ENCODE measurements around the gene KCNMA1.
A peak's percentile ranks its signal among the peaks of the same experiment; 100 is the strongest.

Gene KCNMA1

DNA sequence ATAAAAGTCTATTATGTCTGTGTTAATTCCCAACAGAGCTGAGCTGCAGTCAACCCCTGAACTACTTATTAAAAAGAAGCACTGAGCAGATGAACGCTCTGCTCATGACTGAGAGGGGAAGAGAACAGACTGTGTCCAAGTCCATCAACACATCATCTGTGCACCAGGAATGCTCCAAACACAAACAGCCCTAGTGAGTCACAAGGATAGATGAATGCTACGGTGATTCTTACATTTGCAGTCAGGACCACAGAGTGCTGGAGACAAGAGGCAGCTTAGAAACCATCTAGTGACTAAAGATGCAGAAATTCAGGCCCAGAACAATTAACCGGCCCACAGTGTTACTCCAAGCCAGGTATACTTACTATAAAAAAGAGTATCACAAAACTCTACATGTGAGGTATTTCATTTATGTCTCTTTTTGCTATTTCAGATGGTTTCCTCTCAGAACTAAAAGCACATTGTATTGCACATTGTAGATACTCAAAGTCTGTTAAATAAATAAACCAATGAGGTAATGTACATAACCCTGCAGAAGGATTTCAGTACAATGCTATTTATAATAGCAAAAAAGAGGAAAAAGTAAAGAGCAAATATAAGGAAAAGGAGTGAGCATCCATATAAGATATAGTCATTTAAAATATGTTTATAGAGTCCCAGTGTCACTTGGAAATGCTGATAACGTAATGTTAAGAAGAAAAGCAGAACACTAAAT, 159.2 kb downstream of the KCNMA1 start:
- Histone ChIP-seq H3K27ac (ENCODE audit: low read depth, low read length) (no peak overlapping the region), H3K9ac (ENCODE audit: low read length) (no peak overlapping the region), H3K4me1 (ENCODE audit: control insufficient read depth, insufficient read depth, low read length) (peaks cover 18% of the 10 kb centered on the region), H3K36me3 (ENCODE audit: control insufficient read depth, insufficient read depth, low read length) (no peaks in the 10 kb centered on the region), H3K27me3 (ENCODE audit: control insufficient read depth, insufficient read depth, low read length) (no peaks in the 10 kb centered on the region), H3K4me3 (ENCODE audit: low read length) (no peak overlapping the region)

DNA sequence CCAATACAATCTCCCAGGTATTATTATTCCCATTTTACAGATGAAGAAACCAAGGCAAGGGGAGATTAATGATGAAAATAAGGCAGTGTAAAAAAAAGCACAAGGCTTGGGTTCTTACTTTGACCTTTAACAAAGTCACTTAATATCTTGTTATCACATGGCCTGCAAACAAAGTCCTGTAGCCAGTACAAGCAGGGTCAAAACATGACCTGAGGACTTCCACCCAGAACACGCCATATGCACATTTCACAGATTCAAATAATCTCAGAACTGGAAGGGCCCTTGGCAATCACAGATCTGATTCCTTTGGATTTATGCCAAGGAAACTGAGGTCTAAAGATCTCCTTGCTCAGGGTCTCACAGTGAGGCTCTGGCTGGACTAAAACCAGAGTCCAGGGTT, 162.1 kb downstream of the KCNMA1 start:
- Histone ChIP-seq H3K27ac (ENCODE audit: low read depth, low read length) (no peak overlapping the region), H3K36me3 (ENCODE audit: control insufficient read depth, insufficient read depth, low read length) (no peaks in the 10 kb centered on the region), H3K4me3 (ENCODE audit: low read length) (no peak overlapping the region)

DNA sequence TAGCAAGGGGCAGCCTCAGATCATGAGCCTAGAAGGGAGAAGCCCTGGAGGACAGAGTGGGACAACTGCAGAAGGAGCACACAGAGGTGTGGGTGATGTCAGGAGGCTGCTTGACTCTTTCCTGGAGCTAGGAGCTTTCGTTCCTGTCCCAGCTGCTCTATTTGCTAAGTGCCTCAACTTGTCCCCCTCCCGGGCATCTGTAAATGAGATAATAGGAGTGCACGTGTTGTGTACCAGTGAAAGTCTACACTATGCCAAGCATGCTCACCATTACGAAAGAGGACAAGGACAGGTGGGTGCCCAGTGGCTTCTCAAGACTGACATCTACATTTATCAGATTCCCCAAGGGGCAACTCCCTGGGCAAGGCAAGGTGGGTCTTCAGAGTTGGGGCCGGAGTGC, 162.7 kb downstream of the KCNMA1 start:
- Histone ChIP-seq H3K4me3 (ENCODE audit: low read length) (no peak overlapping the region), H3K4me1 (ENCODE audit: control insufficient read depth, insufficient read depth, low read length) (peaks cover 15% of the 10 kb centered on the region), H3K36me3 (ENCODE audit: control insufficient read depth, insufficient read depth, low read length) (no peaks in the 10 kb centered on the region), H3K27me3 (ENCODE audit: control insufficient read depth, insufficient read depth, low read length) (no peaks in the 10 kb centered on the region), H3K9ac (ENCODE audit: low read length) (no peak overlapping the region), H3K27ac (ENCODE audit: low read depth, low read length) (no peak overlapping the region)

More for the DNA sequence above, 162.1 kb downstream of the KCNMA1 start:
- Histone ChIP-seq H3K4me1 (ENCODE audit: control insufficient read depth, insufficient read depth, low read length) (peaks cover 18% of the 10 kb centered on the region), H3K9ac (ENCODE audit: low read length) (no peak overlapping the region), H3K27me3 (ENCODE audit: control insufficient read depth, insufficient read depth, low read length) (no peaks in the 10 kb centered on the region)

DNA sequence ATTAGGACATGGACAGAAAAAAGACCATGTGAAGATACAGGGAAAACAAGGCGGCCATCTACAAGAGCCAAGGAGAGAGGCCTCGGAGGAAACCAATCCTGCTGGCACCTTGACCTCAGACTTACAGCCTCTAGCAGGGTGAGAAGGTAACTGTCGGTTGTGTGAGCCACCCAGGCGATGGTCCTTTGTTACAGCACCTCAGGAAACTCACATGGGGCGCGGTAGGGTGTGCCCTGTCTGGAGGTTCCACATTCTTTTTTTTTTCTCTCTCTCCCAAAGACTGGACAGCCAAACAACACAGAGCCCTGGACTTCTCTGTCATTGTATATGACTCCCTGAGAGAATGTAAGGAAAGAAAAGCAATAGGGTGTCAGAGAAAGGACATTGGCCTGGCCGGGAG, 163.2 kb downstream of the KCNMA1 start:
- H3K9ac ChIP-seq (ENCODE audit: low read length): no peak overlapping the region
- H3K27me3 ChIP-seq (ENCODE audit: control insufficient read depth, insufficient read depth, low read length): no peaks in the 10 kb centered on the region

DNA sequence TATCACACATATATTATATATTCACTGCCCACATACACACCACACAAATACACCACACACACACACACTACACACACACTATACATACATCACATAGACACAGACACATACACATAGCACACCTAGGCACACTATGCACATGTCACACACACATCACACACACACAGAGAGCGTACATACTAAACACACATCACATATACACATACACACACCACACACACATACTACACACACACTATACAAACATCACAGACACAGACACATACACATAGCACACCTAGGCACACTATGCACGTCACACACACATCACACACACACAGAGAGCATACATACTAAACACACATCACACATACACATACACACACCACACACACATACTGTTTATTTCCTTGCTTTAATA, 165.5 kb downstream of the KCNMA1 start:
- Histone ChIP-seq H3K4me3 (ENCODE audit: low read length) (no peak overlapping the region), H3K27ac (ENCODE audit: low read depth, low read length) (no peak overlapping the region), H3K27me3 (ENCODE audit: control insufficient read depth, insufficient read depth, low read length) (no peaks in the 10 kb centered on the region), H3K9ac (ENCODE audit: low read length) (no peak overlapping the region), H3K4me1 (ENCODE audit: control insufficient read depth, insufficient read depth, low read length) (no peaks in the 10 kb centered on the region), H3K36me3 (ENCODE audit: control insufficient read depth, insufficient read depth, low read length) (no peaks in the 10 kb centered on the region)

More for the DNA sequence above, 163.2 kb downstream of the KCNMA1 start:
- Histone ChIP-seq H3K36me3 (ENCODE audit: control insufficient read depth, insufficient read depth, low read length) (no peaks in the 10 kb centered on the region), H3K4me3 (ENCODE audit: low read length) (no peak overlapping the region), H3K4me1 (ENCODE audit: control insufficient read depth, insufficient read depth, low read length) (peaks cover 10% of the 10 kb centered on the region), H3K27ac (ENCODE audit: low read depth, low read length) (no peak overlapping the region)

DNA sequence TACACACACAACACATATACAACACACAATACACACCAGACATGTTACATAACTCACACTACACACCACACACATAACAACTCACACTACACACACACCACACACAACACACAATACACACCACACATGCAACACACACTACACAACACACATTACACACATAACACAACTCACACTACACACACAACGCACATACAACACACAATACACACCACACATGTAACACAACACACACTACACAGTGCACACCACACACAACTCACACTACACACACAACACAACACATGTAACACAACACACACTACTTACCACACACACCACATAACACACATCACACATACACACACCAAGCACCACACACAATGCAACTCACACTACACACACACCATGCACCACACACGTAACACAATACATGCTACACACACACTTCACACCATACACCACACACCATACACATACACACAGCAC, 166.5 kb downstream of the KCNMA1 start:
- Histone ChIP-seq H3K27ac (ENCODE audit: low read depth, low read length) (peak overlapping the region; percentile 25), H3K4me1 (ENCODE audit: control insufficient read depth, insufficient read depth, low read length) (no peaks in the 10 kb centered on the region), H3K27me3 (ENCODE audit: control insufficient read depth, insufficient read depth, low read length) (no peaks in the 10 kb centered on the region), H3K36me3 (ENCODE audit: control insufficient read depth, insufficient read depth, low read length) (no peaks in the 10 kb centered on the region), H3K4me3 (ENCODE audit: low read length) (no peak overlapping the region), H3K9ac (ENCODE audit: low read length) (no peak overlapping the region)

DNA sequence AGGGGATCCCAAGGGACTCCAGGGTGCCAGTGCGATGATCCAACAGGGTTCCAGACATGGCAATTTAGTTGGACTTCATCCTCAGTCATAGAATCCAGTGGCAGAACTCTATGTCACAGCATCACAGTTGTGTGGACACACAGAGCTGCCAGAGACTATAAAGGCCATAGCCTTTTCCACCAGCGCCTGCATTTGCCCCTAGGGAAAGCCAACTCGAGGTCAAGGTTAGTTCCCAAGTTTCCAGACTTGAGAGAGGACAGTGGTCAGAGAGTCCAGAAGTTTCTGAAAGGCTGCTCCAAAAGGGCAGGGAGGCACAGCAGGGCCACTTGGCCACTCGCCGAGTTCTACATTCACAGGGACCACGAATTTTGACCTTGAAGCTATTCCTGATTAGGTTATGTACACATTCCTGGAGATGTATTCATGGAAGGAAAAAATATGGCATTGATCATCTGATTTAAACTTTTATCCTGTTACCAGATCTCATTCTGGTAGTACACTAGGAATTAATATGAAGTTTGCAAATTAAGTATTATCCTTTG, 170.1 kb downstream of the KCNMA1 start:
- no peak overlapping the region for H3K4me3 ChIP-seq (ENCODE audit: low read length)
- H3K36me3 ChIP-seq (ENCODE audit: control insufficient read depth, insufficient read depth, low read length): no peaks in the 10 kb centered on the region
- H3K27ac ChIP-seq (ENCODE audit: low read depth, low read length): no peak overlapping the region
- peaks cover 19% of the 10 kb centered on the region for H3K4me1 ChIP-seq (ENCODE audit: control insufficient read depth, insufficient read depth, low read length)
- no peaks in the 10 kb centered on the region for H3K27me3 ChIP-seq (ENCODE audit: control insufficient read depth, insufficient read depth, low read length)
- H3K9ac ChIP-seq (ENCODE audit: low read length): no peak overlapping the region

DNA sequence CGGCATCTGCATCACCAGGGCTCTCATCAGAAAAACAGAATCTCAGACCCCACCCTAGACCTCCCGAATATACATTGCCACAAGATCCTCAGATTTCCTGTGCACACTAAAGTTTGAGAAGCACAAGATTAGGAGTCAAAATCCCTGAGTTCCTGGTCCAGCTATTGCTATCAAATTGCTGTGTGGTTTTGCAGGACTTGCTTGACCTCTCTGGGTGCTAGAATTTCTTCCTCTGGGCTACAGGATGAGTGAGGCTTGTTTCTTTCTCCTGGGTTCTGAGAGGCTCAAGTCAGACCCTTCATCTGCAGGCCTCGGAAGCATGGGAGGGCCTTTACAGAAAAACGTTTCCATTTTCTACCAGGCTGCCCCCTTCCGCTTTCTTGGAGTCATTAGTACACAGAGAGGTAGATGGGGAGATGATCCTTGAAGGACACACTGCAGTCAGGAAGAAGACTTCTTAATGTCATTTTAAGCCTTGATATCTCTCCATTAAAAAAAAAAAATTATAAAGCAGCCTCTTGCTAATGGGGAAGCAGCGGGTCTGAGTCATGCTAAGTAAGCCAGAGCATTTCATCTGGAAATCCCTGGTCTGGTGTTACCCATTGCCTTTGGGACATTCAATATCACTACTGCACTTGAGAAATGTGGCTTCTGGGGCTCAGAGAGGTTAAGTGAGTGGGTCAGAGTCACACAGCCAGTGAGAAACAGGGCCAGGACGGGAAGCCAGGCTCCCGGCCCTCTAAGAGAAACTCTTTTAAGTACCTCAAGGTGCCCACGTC, 173.5 kb downstream of the KCNMA1 start:
- no peaks in the 10 kb centered on the region for H3K36me3 ChIP-seq (ENCODE audit: control insufficient read depth, insufficient read depth, low read length)
- H3K27ac ChIP-seq (ENCODE audit: low read depth, low read length): peak overlapping the region; percentile 51
- no peak overlapping the region for H3K4me3 ChIP-seq (ENCODE audit: low read length)
- H3K9ac ChIP-seq (ENCODE audit: low read length): no peak overlapping the region
- peaks cover 19% of the 10 kb centered on the region for H3K4me1 ChIP-seq (ENCODE audit: control insufficient read depth, insufficient read depth, low read length)
- H3K27me3 ChIP-seq (ENCODE audit: control insufficient read depth, insufficient read depth, low read length): no peaks in the 10 kb centered on the region

DNA sequence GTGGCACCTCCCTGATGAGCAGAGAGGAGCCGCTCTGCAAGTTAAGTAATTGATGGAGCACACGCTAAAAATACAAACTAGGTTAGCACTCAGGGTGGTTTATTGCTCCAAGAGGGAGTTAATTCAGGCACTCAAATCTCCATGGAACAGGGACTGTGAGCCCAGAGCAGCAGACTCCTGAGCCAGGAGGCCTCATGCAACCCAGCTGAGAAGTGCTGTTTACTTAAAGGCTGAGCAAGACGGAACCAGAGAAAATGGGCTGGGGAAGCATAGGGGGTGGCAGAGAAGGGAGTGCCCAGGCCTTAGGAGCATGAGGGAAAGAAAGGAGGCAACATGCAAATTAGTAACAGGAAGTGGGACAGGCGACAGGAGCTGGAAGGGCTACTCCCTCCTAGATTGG, 174.1 kb downstream of the KCNMA1 start:
- Histone ChIP-seq H3K4me1 (ENCODE audit: control insufficient read depth, insufficient read depth, low read length) (peaks cover 19% of the 10 kb centered on the region), H3K4me3 (ENCODE audit: low read length) (no peak overlapping the region), H3K27ac (ENCODE audit: low read depth, low read length) (peak overlapping the region; percentile 51), H3K27me3 (ENCODE audit: control insufficient read depth, insufficient read depth, low read length) (no peaks in the 10 kb centered on the region), H3K9ac (ENCODE audit: low read length) (no peak overlapping the region), H3K36me3 (ENCODE audit: control insufficient read depth, insufficient read depth, low read length) (no peaks in the 10 kb centered on the region)

DNA sequence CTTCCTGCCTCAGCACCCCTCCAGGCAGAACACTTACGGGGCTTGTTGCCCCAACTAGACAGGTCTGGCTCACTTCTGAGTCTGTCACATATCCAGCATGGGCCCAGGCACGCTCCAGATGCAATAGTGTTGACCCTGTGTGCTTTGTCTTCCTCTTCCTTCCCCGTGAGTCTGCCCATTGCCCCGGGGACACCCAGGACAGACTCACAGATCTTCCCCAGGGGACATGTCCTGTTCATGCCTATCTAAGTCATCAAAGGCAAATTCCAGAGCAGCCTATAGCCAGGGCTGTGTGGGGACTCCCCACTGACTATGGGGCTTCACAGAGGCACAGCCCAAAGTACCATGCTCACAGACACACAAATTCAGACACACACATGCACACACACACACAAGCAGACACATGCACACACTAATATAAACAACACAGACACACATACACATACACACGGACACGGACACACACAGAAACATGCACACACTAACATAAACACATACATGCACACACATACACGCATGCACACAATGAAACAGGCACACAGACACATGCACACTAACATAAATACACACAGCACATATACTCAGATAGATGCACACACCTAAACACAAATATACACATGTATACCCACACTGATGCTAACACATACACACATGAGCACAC, 175.8 kb downstream of the KCNMA1 start:
- H3K4me3 ChIP-seq (ENCODE audit: low read length): no peak overlapping the region
- H3K36me3 ChIP-seq (ENCODE audit: control insufficient read depth, insufficient read depth, low read length): no peaks in the 10 kb centered on the region
- no peaks in the 10 kb centered on the region for H3K27me3 ChIP-seq (ENCODE audit: control insufficient read depth, insufficient read depth, low read length)
- no peak overlapping the region for H3K9ac ChIP-seq (ENCODE audit: low read length)
- no peak overlapping the region for H3K27ac ChIP-seq (ENCODE audit: low read depth, low read length)
- peaks cover 24% of the 10 kb centered on the region for H3K4me1 ChIP-seq (ENCODE audit: control insufficient read depth, insufficient read depth, low read length)

DNA sequence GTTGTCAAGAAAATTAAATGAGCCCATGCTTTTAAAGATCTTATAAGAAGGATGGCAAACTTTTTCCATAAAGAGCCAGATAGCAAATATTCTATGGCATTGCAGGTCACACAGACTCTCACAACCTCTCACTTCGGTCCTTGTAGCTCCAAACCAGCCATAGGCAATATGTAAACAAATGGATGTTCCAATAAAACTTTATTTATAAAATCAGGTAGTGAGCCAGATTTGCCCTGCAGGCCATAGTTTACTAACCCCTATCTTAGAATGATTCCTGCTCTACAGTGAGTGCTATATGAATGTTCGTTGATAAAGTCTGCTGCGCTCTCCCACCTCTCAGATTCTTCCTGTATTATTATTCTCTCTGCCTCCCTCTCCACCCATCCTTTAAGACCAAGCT, 177.7 kb downstream of the KCNMA1 start:
- H3K4me3 ChIP-seq (ENCODE audit: low read length): no peak overlapping the region
- no peak overlapping the region for H3K9ac ChIP-seq (ENCODE audit: low read length)
- peaks cover 21% of the 10 kb centered on the region for H3K4me1 ChIP-seq (ENCODE audit: control insufficient read depth, insufficient read depth, low read length)
- no peaks in the 10 kb centered on the region for H3K36me3 ChIP-seq (ENCODE audit: control insufficient read depth, insufficient read depth, low read length)
- H3K27me3 ChIP-seq (ENCODE audit: control insufficient read depth, insufficient read depth, low read length): no peaks in the 10 kb centered on the region
- peak overlapping the region; percentile 50 for H3K27ac ChIP-seq (ENCODE audit: low read depth, low read length)

DNA sequence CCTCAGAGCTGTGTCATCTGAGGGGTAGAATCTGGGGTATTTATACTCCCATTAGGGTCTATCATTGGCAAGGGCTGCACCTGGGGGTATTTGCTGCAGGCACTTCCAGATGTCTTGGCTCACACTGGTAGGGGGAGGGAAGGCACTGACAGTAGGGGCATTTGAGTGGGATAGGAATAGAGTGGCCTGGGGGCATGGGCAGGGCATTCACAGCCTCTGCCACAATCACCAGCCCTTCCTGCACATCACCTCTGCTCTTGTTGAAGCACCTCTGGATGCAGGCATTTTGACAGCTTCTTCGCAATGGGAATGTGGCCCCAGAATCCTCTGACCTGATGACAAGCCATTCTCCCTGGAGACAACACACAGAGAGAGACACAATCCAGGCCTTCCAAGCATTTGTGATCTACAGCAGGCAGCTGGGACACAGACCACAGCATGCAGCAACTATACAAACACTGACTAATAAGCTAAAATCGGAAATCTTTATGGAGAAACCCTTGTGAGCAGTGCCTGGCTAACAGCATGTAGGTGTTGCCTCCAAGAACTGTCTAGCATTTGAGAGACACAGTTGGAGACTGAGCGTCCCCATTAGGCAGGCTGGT, 178.5 kb downstream of the KCNMA1 start:
- H3K9ac ChIP-seq (ENCODE audit: low read length): no peak overlapping the region
- H3K36me3 ChIP-seq (ENCODE audit: control insufficient read depth, insufficient read depth, low read length): no peaks in the 10 kb centered on the region
- H3K27ac ChIP-seq (ENCODE audit: low read depth, low read length): peak overlapping the region; percentile 50
- H3K4me1 ChIP-seq (ENCODE audit: control insufficient read depth, insufficient read depth, low read length): peaks cover 16% of the 10 kb centered on the region
- H3K27me3 ChIP-seq (ENCODE audit: control insufficient read depth, insufficient read depth, low read length): no peaks in the 10 kb centered on the region
- no peak overlapping the region for H3K4me3 ChIP-seq (ENCODE audit: low read length)

Measured in rectal smooth muscle tissue (tissue), 1 donor.